ENCODE measurements around the gene LY6G6D.

The LY6G6D gene

DNA sequence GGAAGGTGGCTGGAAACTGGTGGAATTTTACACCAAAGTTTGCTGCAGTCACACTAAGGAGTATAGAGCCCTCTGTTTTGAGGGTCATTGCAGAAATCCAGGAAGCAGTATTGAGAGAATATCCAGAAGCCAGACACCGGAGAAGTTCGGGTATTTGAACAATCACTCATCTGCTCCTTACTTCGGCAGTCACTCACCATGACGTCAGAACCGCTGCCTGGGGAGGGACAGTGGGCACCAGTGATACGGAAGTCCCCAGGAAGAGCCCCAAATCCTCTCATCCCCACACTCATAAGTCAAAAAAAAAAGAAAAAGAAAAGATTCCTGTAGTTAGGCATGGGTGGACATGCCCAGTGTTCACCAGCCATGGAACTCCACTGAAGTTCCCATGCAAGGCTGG, 38.2 kb upstream of the LY6G6D start:
- no peaks in the 10 kb centered on the region for H3K27me3 ChIP-seq (ENCODE audit: insufficient read depth, low read length, poor library complexity)
- H3K27ac ChIP-seq (ENCODE audit: low read depth, low read length), result no peak overlapping the region
- H3K79me1 ChIP-seq (ENCODE audit: low read length), result no peaks in the 10 kb centered on the region
- no peak overlapping the region for H2BK15ac ChIP-seq (replicated peaks; ENCODE audit: low read depth)
- no peak overlapping the region for H3K4me2 ChIP-seq (ENCODE audit: low read length)
- H3K23ac ChIP-seq (ENCODE audit: low read length), result no peak overlapping the region
- DNase-seq, result no peak
- WGBS (ENCODE audit: extremely low coverage, insufficient coverage, low lambda C conversion rate), result no CpG with 5 or more reads among the region's 6 CpGs
- no peak overlapping the region for H2AK5ac ChIP-seq (ENCODE audit: low read length)
- no peak overlapping the region for H4K8ac ChIP-seq (ENCODE audit: low read depth, low read length)
- H3K56ac ChIP-seq (ENCODE audit: low read length), result no peak overlapping the region
- H3K4ac ChIP-seq (ENCODE audit: low read depth, low read length), result no peak overlapping the region
- H3K9ac ChIP-seq (ENCODE audit: low read length), result no peak overlapping the region
- no peaks in the 10 kb centered on the region for H3K4me1 ChIP-seq (ENCODE audit: control insufficient read depth, low read depth, low read length)
- H3K18ac ChIP-seq (ENCODE audit: low read length), result no peak overlapping the region
- peaks cover 2% of the 10 kb centered on the region for H3K36me3 ChIP-seq (ENCODE audit: control insufficient read depth, insufficient read depth, low read length)
- H3K4me3 ChIP-seq (ENCODE audit: low read length), result no peak overlapping the region
- H3K79me2 ChIP-seq (ENCODE audit: control insufficient read depth, insufficient read depth, low read length), result no peaks in the 10 kb centered on the region
- no peak overlapping the region for H2BK120ac ChIP-seq (ENCODE audit: low read depth, low read length)
- H4K5ac ChIP-seq (ENCODE audit: low read length), result no peak overlapping the region
- no peak overlapping the region for H2BK5ac ChIP-seq (ENCODE audit: low read length)

DNA sequence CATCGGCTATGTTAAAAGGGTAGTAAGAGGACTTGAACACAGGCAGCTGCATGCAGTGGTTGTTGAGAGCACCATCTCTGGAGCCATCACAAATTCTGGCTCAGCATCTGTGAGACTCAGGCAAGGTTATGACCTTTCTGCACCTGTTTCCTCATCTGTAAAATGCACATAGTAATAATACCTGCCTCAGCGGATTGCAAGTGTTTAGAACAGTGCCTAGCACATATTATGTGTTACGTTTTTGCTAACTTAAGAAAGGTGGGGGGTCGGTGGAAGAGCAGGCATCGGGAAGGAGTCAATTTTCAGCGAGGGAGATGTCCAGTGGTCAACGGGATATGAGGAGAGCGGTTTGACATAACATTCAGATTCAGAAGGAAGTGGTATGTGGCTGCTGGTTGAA, 37.2 kb upstream of the LY6G6D start:
- Histone ChIP-seq H3K18ac (ENCODE audit: low read length) (no peak overlapping the region), H2BK5ac (ENCODE audit: low read length) (no peak overlapping the region), H3K79me1 (ENCODE audit: low read length) (no peaks in the 10 kb centered on the region), H2BK15ac (replicated peaks; ENCODE audit: low read depth) (no peak overlapping the region), H3K23ac (ENCODE audit: low read length) (no peak overlapping the region), H3K4me3 (ENCODE audit: low read length) (no peak overlapping the region), H3K9ac (ENCODE audit: low read length) (no peak overlapping the region), H3K4me1 (ENCODE audit: control insufficient read depth, low read depth, low read length) (no peaks in the 10 kb centered on the region), H4K5ac (ENCODE audit: low read length) (no peak overlapping the region), H3K79me2 (ENCODE audit: control insufficient read depth, insufficient read depth, low read length) (no peaks in the 10 kb centered on the region), H3K27me3 (ENCODE audit: insufficient read depth, low read length, poor library complexity) (no peaks in the 10 kb centered on the region), H2BK120ac (ENCODE audit: low read depth, low read length) (no peak overlapping the region), H3K4me2 (ENCODE audit: low read length) (no peak overlapping the region), H4K8ac (ENCODE audit: low read depth, low read length) (no peak overlapping the region), H3K4ac (ENCODE audit: low read depth, low read length) (no peak overlapping the region), H3K36me3 (ENCODE audit: control insufficient read depth, insufficient read depth, low read length) (no peaks in the 10 kb centered on the region), H2AK5ac (ENCODE audit: low read length) (no peak overlapping the region), H3K56ac (ENCODE audit: low read length) (no peak overlapping the region), H3K27ac (ENCODE audit: low read depth, low read length) (no peak overlapping the region)
- DNase-seq, result no peak
- no CpG with 5 or more reads among the region's 8 CpGs for WGBS (ENCODE audit: extremely low coverage, insufficient coverage, low lambda C conversion rate)

DNA sequence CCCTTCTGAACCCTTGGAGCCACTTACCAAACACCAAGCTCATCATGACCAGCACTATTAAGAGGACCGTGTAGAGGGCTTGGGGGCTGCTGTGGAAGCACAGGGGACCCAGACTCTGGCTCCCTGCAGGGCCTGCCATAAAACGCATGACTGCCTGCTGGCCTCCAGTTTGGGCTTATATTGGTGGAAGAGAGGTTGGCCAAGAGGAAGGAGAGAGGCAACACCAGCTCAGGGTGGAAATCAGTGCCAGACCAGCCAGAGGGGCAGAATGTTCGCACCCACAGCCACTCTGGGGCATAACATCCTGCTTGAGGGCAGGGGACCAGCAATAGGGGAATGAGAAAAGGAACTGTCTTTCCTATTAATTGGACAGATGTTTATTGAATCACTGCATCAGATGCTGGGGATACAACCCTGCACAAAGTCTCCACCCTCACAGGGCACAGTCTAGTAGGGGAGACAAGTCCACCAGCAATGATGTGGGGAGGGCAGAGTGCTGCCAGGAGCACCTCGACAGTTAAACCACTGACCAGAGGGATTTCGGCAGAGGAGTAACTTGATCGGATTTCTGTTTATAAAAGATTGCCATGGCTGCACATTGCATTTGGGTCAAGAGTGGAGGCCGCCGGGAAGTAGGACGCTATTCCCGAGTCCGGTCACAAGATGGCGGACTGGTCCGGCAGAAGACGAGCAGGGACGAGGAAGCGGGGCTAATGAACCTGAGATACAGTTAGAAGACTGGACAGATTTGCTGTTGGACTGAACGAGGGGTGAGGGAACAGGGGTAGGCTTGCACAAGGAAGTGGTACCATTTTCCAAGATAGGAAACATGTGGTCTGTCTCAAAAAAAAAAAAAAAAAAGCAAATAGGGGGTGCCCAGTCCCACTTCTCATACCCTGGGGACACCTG, 34.7 kb upstream of the LY6G6D start, which contains the start of gene LY6G5C:
Gene LY6G5C, minus strand, starts transcription at position 842 of the 909 bp plus-strand sequence. Its CDS starts 694 bp downstream, at position 148.
- peak; percentile 79 for DNase-seq
- H2BK5ac ChIP-seq (ENCODE audit: low read length), result no peak within 1 kb of the TSS
- H3K9ac ChIP-seq (ENCODE audit: low read length), result peak within 1 kb of the TSS; percentile 68
- no peaks in the 10 kb centered on the region for H3K79me2 ChIP-seq (ENCODE audit: control insufficient read depth, insufficient read depth, low read length)
- no peaks in the 10 kb centered on the region for H3K27me3 ChIP-seq (ENCODE audit: insufficient read depth, low read length, poor library complexity)
- peak within 1 kb of the TSS; percentile 13 for H2BK15ac ChIP-seq (replicated peaks; ENCODE audit: low read depth)
- no peak within 1 kb of the TSS for H3K4me3 ChIP-seq (ENCODE audit: low read length)
- H3K27ac ChIP-seq (ENCODE audit: low read depth, low read length), result peak within 1 kb of the TSS; percentile 9
- no peaks in the 10 kb centered on the region for H3K36me3 ChIP-seq (ENCODE audit: control insufficient read depth, insufficient read depth, low read length)
- peak within 1 kb of the TSS; percentile 60 for H4K8ac ChIP-seq (ENCODE audit: low read depth, low read length)
- no peaks in the 10 kb centered on the region for H3K4me1 ChIP-seq (ENCODE audit: control insufficient read depth, low read depth, low read length)
- H3K79me1 ChIP-seq (ENCODE audit: low read length), result no peaks in the 10 kb centered on the region
- H3K23ac ChIP-seq (ENCODE audit: low read length), result no peak within 1 kb of the TSS
- H2BK120ac ChIP-seq (ENCODE audit: low read depth, low read length), result no peak within 1 kb of the TSS
- no peak within 1 kb of the TSS for H4K5ac ChIP-seq (ENCODE audit: low read length)
- WGBS (ENCODE audit: extremely low coverage, insufficient coverage, low lambda C conversion rate), result no CpG with 5 or more reads among the region's 17 CpGs
- peak within 1 kb of the TSS; percentile 46 for H3K4ac ChIP-seq (ENCODE audit: low read depth, low read length)
- peak within 1 kb of the TSS; percentile 78 for H3K18ac ChIP-seq (ENCODE audit: low read length)
- no peak within 1 kb of the TSS for H2AK5ac ChIP-seq (ENCODE audit: low read length)
- H3K56ac ChIP-seq (ENCODE audit: low read length), result peak within 1 kb of the TSS; percentile 67
- peak within 1 kb of the TSS; percentile 83 for H3K4me2 ChIP-seq (ENCODE audit: low read length)

DNA sequence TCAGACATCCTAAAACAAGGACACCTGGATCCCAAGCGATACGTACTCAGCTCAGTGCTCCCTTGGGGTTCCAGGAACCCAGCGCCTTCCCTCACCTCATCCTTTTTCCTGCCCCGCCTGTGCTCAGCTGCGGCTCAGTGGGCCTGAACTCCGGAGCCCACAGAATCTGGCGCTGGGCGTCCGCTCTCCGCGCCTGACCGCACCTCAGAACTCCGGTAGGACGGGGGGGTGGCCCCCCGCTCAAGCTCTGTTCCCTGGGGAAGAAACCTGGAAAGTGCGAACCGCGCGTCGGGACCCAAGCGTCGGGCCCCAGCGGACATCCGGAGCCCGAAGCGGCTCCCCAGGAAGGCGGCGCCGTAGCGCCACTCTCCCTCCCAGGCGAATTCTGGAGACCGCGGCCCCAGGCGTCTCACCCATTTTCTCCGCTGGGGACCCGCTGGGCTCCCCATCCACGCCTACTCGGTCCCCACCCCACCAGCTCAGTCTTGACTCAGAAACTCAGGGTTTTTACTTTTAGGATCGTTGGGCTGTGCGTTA, 33.9 kb upstream of the LY6G6D start:
- no peak overlapping the region for H4K5ac ChIP-seq (ENCODE audit: low read length)
- H3K4me1 ChIP-seq (ENCODE audit: control insufficient read depth, low read depth, low read length), result no peaks in the 10 kb centered on the region
- H3K18ac ChIP-seq (ENCODE audit: low read length), result peak overlapping the region; percentile 78
- WGBS (ENCODE audit: extremely low coverage, insufficient coverage, low lambda C conversion rate), result no CpG with 5 or more reads among the region's 40 CpGs
- H3K27ac ChIP-seq (ENCODE audit: low read depth, low read length), result peak overlapping the region; percentile 9
- peak overlapping the region; percentile 83 for H3K4me2 ChIP-seq (ENCODE audit: low read length)
- peak overlapping the region; percentile 63 for H3K56ac ChIP-seq (ENCODE audit: low read length)
- no peak overlapping the region for H2BK5ac ChIP-seq (ENCODE audit: low read length)
- peak overlapping the region; percentile 13 for H2BK15ac ChIP-seq (replicated peaks; ENCODE audit: low read depth)
- H3K4ac ChIP-seq (ENCODE audit: low read depth, low read length), result peak overlapping the region; percentile 46
- H3K36me3 ChIP-seq (ENCODE audit: control insufficient read depth, insufficient read depth, low read length), result no peaks in the 10 kb centered on the region
- H3K4me3 ChIP-seq (ENCODE audit: low read length), result no peak overlapping the region
- H4K8ac ChIP-seq (ENCODE audit: low read depth, low read length), result peak overlapping the region; percentile 60
- H2AK5ac ChIP-seq (ENCODE audit: low read length), result no peak overlapping the region
- peak; percentile 56 for DNase-seq
- no peaks in the 10 kb centered on the region for H3K79me2 ChIP-seq (ENCODE audit: control insufficient read depth, insufficient read depth, low read length)
- no peaks in the 10 kb centered on the region for H3K79me1 ChIP-seq (ENCODE audit: low read length)
- H3K9ac ChIP-seq (ENCODE audit: low read length), result peak overlapping the region; percentile 68
- no peak overlapping the region for H2BK120ac ChIP-seq (ENCODE audit: low read depth, low read length)
- no peak overlapping the region for H3K23ac ChIP-seq (ENCODE audit: low read length)
- no peaks in the 10 kb centered on the region for H3K27me3 ChIP-seq (ENCODE audit: insufficient read depth, low read length, poor library complexity)

DNA sequence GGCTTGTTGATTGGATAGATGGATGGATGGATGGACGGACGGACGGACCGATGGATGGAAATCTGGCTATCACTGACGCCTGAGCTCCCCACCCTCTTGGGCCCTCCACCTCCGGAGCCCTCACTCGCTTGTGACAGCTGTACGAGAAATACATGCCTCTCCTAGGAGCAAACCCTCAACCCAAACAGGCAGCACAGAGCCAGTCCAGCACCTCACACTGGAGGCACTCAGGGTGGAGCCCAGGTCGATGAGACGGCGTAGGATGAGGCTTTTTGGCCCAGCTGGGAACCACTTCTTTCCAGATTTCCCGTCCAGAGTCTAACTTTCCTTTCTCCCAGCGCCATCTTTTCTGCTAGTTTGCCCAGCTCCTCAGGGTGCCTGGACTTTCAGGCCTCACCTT, 31.6 kb upstream of the LY6G6D start:
- H3K9ac ChIP-seq (ENCODE audit: low read length), result peak overlapping the region; percentile 47
- H2BK5ac ChIP-seq (ENCODE audit: low read length), result no peak overlapping the region
- H3K27me3 ChIP-seq (ENCODE audit: insufficient read depth, low read length, poor library complexity), result no peaks in the 10 kb centered on the region
- H3K4me2 ChIP-seq (ENCODE audit: low read length), result no peak overlapping the region
- no peaks in the 10 kb centered on the region for H3K4me1 ChIP-seq (ENCODE audit: control insufficient read depth, low read depth, low read length)
- no peak overlapping the region for H4K8ac ChIP-seq (ENCODE audit: low read depth, low read length)
- no peak for DNase-seq
- H3K36me3 ChIP-seq (ENCODE audit: control insufficient read depth, insufficient read depth, low read length), result peaks cover 10% of the 10 kb centered on the region
- no peak overlapping the region for H2BK15ac ChIP-seq (replicated peaks; ENCODE audit: low read depth)
- no peak overlapping the region for H2AK5ac ChIP-seq (ENCODE audit: low read length)
- H3K18ac ChIP-seq (ENCODE audit: low read length), result no peak overlapping the region
- H3K27ac ChIP-seq (ENCODE audit: low read depth, low read length), result no peak overlapping the region
- H3K56ac ChIP-seq (ENCODE audit: low read length), result peak overlapping the region; percentile 61
- no peak overlapping the region for H2BK120ac ChIP-seq (ENCODE audit: low read depth, low read length)
- H3K79me1 ChIP-seq (ENCODE audit: low read length), result no peaks in the 10 kb centered on the region
- no CpG with 5 or more reads among the region's 13 CpGs for WGBS (ENCODE audit: extremely low coverage, insufficient coverage, low lambda C conversion rate)
- no peak overlapping the region for H3K4me3 ChIP-seq (ENCODE audit: low read length)
- no peaks in the 10 kb centered on the region for H3K79me2 ChIP-seq (ENCODE audit: control insufficient read depth, insufficient read depth, low read length)
- no peak overlapping the region for H3K23ac ChIP-seq (ENCODE audit: low read length)
- no peak overlapping the region for H4K5ac ChIP-seq (ENCODE audit: low read length)
- H3K4ac ChIP-seq (ENCODE audit: low read depth, low read length), result no peak overlapping the region

All from mesendoderm (in vitro differentiated cells).